Activated CD8-positive, alpha-beta memory T cell treated with anti-CD3 and anti-CD28 coated beads for 36 hours (primary cell): ENCODE measurements around the gene HOXB4. TPM values are rescaled to one million over a fixed set of nuclear protein-coding genes. Genes with fewer than 3 reads are reported as not detected.

ENCODE experiments used
- CTCF ChIA-PET: fragments of 350-600 bp; sonication (Branson Sonifier 250); formaldehyde crosslinking; loops from one replicate; lab custom pipeline; 2021; ENCODE audit warnings: antibody characterized with exemption; lab: Charles Lee
- POLR2A ChIA-PET: fragments of 350-600 bp; sonication (Branson Sonifier 250); formaldehyde crosslinking; loops from one replicate; lab custom pipeline; 2021; ENCODE audit warnings: antibody characterized with exemption; lab: Charles Lee
- total RNA-seq, 2 experiments: library from RNA; stranded (reverse); gene quantifications; one replicate each; pipeline ENCODE4 v1.2.3, GENCODE V29; 2021

HOXB4 gene
- total RNA-seq, 2 experiments from 2014 or later, result 3.3 to 3.8 TPM

DNA sequence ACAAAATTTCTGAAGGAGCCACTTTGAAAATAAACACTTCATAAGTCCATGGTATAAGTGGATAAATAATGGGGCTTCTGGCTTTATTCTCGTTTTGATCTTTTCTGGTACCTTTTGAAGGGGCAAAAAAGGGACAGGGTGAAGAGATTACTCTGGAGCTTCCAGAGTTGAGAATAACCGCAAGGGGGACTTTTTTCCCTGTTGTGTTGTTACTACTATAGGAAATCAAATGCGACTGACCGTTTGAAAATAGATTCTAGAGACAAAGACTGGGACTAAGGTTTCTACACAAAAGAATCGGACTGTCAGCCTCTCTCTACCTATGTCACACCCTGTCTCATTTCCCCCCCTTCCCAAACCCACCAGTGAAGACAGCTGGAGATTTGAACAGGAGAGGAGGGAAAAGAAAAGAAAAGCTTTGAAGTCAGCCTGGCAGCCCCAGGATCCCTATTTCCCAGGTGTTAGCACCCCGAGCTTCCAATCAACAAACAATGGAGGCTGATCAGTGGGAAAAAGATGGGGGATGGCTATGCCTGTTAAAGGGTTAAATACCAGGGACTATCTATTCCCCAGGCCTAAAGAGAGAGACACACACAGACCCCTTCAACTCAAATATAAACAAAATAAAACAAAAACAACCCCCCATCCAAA lies 8.4 kb downstream of the HOXB4 start:
- CTCF ChIA-PET, result no interaction called here
- POLR2A ChIA-PET, result no interaction called here

DNA sequence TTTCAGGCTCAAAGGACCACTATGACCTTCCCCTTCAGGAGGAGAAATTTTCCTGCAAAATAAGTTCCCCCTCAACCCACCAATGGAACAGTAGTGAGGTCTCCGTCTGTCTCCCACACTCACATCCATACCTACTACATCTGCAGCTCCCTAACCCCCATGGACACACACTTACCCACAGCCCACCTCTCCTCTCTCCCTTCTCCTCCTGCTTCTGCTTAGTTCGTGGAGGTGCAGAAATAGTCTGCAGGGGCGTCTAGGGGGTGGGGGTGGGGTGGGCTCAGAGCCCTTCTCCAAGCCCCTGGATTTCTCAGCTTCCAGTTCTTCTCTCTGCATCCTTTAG lies 8.9 kb downstream of the HOXB4 start:
- CTCF ChIA-PET, result no interaction called here

DNA sequence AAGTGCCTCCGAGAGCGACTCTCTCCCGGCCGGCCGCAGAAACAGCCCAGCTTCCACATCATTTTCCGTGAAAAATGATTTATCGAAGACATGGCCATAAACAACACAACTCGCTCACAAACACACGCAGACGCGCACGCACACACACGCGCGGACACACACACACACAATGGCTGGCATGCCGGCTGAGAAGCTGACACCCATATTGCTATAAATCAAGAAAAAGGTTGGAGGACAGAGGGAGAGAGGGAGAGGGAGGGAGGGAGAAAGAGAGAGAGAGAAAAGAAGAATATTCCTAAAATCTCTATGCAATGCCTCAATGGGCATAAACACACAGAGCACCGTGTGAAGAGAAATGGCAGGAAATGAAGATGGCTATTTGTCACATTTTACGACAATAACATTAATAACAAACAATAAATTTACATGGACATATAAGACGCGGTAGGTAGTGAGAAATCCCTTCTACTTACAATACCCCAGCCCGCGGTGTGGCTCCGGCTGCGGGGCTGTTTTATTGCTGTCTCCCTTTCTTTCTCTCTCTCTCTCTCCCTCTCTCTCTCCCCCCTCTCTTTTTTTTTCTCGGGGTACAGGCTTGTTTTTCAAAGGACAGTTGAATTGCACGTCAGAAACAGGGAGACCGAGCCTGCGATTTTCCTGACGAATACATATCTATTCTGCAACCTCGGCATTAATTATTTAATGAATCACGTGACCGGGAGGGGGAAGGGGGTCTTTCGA lies 9.5 kb downstream of the HOXB4 start:
- ChIA-PET POLR2A (no interaction called here), CTCF (no interaction called here)

More for the DNA sequence above, 8.9 kb downstream of the HOXB4 start:
- POLR2A ChIA-PET, result no interaction called here

DNA sequence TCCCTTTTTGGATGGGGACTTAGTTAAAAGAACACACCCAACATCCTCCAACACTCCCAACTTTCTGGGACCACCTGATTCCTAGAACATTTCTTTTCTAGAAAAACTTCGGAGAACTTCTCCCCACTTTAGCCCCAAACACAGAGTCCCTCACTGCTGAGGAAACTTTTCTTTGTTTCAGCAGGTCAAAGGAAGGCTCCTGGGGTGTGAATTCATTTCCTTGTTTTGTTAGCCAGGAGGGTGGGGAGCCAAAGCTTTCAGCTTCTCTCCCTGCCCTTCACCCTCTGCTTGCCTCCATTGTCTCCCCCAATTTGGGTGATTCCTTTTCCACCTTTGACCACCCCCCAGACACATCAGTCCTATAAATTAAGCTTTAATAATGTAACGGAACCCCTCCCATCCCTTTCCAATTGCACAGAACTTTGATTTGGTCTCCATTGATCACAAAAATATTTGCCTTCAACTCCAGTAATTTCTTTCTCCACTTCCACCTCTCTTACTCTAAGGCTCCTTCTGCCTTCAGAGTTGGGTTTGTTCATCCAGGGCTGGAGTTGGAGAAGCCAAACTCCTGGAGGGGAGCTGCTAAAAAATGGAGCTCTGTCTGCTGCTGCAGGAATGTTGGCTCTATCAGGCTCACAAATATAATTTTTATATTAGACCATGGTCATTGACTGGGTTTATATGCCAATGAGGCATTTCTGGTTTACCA lies 10.3 kb downstream of the HOXB4 start:
- CTCF ChIA-PET, result interaction anchor here (1.1 kb wide), 1 partner anchor 51 kb away, joined by 3 read pairs; no protein-coding TSS in a partner anchor

DNA sequence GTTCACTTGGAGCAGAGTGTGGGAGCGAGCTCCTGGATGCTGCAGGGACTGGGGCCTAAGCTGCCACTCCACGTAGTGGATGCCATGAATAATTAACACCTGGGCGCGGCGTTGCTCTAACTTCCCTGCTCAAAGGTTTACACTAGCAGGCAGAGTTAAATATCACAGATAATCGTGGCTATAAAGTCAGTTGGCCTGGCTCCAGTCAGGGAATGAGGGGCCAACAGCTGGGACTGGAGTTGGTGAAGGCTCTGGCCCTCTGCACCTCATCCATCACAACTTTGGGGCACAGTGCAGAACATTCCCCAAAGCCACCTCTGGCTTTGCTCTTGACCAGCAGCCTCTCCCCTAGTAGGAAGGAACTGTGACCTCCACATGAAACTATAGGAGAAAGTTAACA lies 10.9 kb downstream of the HOXB4 start:
- POLR2A ChIA-PET, result no interaction called here
- CTCF ChIA-PET, result interaction anchor here (0.7 to 1.1 kb wide), 2 partner anchors 43 to 52 kb away, joined by 3 read pairs; no protein-coding TSS in a partner anchor

More for the DNA sequence above, 10.3 kb downstream of the HOXB4 start:
- POLR2A ChIA-PET, result no interaction called here

DNA sequence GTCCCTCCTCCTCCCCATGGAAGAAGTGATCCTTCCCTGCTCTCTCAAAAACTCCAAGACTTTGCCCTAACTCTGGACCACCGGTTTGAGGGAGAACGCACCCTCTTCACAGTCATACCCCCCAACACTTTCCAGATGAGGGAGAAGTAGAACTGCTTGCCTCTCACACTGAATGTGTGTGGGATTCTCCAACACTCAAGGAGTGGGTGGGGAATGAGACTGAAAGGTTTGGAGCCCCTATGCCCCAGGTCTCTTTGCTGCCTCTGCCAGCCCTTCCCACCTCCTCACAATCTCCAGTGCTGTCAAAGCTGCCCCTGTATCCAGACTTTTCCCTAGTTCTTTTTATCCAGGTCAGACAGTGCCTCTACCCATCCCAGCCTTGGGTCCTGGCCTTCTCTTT lies 11.4 kb downstream of the HOXB4 start:
- CTCF ChIA-PET, result interaction anchor here (0.7 to 1.1 kb wide), 2 partner anchors 43 to 52 kb away, joined by 3 read pairs; no protein-coding TSS in a partner anchor
- POLR2A ChIA-PET, result no interaction called here

DNA sequence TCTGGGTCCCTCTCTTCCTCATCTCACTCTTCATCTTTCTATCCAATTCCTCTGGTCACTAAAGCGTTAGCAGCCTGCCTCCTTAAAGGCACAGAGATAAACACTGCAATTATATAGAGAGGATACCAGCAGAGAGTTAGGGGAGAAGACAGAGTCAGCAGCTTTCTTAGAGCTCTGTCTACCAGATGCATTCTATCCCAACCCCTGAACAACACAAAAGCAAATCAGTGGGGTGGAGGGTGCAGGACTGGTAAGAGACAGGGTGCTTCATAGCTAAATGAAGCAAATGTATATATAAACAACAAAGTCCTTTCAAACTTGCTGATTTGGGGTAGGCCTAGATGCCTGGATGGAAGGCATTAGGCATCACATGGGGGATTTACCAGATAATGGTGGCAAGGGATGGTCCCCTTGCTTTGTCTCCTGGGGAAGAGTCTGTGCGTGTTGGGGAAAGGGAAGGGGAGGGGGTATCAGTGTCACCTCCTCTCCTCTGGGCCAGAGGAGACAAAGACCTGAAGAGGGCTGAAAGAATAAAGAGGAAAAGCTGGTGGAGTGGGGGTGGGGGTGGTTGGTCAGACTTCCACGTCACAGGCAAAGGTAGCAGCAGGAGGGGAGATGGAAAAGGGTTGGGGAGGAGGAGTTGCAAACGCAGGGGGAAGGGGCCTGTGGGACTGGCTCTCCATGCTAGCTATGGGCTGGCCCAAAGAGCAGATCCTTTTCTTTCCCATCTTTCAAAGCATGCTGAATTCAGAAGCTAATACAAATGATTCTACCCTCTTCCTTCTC lies 12.0 kb downstream of the HOXB4 start:
- CTCF ChIA-PET, result no interaction called here
- POLR2A ChIA-PET, result no interaction called here

DNA sequence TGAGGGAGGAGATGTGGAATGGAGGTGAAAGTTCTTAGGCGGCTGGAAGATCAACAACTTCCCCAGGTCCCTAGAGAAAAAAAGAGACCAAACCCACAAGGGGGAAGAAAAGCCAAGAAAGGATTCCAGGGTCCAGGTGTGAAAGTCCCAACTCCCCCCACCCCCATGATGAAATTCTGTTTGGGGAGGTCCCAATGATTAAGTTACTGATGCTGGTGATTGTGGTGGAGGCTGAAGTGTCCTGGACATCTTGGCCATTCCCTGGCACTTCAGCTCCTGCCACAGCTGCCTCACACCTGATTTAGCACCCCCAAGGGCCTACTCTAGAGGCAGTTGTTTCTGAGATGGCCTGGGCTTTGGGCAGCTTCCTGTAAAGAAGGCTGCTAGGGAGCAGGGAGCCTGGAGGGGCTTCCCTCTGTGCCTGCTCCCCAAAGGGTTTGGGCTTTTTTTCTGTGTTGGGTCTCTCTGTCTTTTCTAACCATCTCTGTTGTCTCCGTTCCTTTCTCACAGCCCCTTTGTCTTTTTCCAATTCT lies 13.1 kb downstream of the HOXB4 start:
- CTCF ChIA-PET, result no interaction called here

DNA sequence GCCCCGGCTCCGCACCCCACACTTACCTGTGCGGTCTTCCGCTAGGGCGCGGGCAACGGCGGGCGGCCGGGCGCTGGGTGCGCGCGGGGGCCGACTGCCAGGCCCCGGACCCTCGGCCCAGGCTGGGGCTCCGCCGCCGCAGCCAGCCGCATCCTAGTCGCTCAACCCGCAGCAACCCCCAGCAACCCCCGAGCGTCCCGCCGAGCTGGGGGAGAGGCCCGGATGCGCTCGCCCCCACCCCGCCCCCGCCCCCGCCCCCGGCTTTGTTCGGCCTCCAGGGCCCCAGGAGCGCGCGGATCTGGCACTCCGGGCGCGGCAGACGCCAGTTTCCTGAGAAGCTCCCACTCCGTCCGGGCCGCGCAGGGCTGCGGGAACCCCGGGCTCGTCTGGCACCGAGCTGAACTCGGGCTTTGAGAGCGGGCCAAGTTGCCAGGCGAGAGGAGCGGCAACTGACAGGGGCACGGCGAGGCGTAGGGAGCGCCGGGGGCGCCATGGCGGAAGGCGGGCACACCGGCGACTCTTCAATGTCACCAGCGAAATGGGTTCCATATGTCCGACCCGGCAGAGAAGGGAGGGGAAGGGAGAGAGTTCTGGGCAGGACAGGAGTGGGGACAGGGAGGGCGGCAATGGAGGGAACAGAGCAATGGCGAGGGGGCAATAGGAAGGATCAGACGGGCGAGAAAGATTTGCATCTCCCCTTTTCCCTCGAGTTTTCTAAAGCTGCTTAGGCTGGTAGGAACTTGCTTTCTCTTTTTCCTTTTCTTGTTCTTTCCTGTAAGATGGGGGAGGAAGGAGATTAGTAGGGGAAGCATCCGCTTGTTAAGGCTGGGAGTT lies 13.7 kb downstream of the HOXB4 start:
- ChIA-PET POLR2A (no interaction called here), CTCF (no interaction called here)

More for the DNA sequence above, 13.1 kb downstream of the HOXB4 start:
- POLR2A ChIA-PET, result no interaction called here

DNA sequence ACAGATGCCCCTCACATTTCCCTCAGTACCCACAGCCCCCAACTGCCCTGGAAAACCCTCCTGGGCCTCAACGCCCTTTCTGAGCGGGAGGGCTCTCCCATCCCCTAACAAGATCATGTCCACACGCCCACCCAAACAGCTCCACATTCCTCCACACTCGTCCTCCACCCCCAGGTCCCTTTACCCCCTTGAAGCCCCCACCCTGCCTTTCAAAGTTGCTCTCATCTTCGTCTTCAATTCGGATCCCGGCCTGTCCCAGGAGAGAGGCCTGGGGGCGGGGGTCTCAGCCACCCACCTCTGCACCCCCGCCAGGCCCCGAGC lies 14.3 kb downstream of the HOXB4 start:
- ChIA-PET CTCF (no interaction called here), POLR2A (interaction anchor here (0.6 kb wide), 1 partner anchor 208 kb away, joined by 6 read pairs; no protein-coding TSS in a partner anchor)

DNA sequence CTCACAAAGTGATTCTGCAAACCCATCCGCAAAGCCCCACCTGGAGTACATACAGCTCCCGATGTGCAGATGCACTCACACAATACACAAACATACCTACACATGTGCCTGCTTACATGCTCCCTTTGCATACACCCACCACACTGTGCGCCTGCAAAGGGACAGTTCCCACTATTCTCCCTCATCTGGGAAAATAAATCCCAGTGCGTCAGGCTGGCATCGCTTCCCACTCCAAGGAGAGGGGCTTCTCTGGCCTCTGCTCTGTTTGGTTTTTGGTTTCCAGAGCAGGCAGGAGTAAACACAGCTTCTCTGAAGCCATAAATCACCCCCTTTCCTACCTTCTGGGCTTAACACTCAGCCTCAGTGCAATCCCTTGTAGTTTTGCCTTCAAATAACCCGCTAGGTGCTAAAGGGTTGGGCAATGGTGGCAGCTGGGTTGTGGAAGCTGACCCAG lies 14.7 kb downstream of the HOXB4 start:
- CTCF ChIA-PET, result no interaction called here

DNA sequence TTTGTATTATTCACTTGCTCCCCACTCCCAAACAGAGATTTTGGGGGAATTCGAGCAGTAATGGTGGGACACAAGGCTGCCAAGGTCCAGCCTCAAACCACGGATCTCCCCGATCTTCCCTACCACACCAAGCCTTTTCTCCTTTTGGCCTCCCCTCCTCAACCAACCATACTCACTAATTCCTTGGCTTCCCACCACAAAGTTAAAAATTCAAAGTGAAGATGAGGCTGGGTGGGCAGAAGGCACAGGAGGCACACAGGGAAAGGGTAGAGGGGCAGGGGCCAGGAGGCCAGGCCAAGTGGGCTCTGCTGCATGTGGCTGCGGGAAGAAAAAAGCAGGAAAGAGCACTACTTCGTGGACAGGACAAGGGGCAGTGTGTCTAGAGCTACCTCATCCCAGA lies 15.2 kb downstream of the HOXB4 start:
- POLR2A ChIA-PET, result no interaction called here
- CTCF ChIA-PET, result no interaction called here

More for the DNA sequence above, 14.7 kb downstream of the HOXB4 start:
- POLR2A ChIA-PET, result interaction anchor here (0.6 kb wide), 1 partner anchor 209 kb away, joined by 6 read pairs; no protein-coding TSS in a partner anchor

DNA sequence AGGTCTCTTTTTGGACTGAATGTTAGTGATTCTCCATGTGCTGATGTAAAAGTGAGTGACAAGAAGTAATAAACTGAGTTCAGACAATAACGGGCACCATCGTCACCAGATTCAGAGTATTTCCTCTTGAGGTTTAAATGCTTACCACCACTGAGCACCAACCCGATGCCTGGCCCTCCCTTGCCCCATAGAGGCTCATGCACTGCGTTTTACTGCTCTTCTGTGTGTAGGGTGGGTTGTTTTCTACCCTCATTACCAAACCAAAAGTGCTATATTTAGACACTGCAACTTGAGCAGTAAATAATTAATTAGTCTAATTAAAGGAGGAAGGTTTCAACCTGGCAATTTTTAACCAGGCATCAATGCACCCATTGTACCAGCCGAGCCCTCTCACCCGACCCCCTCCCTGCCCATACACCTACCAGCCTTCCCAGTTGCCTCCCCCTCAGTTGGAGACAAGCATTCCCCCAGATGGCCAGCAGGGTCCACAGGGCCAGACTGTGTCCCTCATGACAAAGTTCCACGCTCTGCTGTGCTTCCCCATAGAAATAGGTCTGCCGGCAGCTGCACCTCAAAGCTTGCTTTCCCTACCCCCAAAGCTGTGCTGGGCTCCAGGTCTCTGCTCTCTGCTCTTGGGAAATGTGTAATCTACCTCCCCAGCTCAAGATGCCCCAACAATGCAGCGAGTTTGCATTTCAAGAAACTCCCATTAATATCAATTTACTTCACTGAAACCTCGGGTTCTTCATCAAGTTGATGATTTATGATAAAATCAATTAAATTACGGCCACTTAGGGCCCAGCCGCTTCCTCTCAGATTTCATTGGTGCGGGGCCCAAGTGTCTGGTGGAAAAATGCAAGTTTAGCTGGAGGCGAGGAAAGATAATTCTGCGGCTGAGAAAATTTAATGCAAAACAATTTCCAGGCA lies 16.0 kb downstream of the HOXB4 start:
- POLR2A ChIA-PET, result no interaction called here
- CTCF ChIA-PET, result no interaction called here

DNA sequence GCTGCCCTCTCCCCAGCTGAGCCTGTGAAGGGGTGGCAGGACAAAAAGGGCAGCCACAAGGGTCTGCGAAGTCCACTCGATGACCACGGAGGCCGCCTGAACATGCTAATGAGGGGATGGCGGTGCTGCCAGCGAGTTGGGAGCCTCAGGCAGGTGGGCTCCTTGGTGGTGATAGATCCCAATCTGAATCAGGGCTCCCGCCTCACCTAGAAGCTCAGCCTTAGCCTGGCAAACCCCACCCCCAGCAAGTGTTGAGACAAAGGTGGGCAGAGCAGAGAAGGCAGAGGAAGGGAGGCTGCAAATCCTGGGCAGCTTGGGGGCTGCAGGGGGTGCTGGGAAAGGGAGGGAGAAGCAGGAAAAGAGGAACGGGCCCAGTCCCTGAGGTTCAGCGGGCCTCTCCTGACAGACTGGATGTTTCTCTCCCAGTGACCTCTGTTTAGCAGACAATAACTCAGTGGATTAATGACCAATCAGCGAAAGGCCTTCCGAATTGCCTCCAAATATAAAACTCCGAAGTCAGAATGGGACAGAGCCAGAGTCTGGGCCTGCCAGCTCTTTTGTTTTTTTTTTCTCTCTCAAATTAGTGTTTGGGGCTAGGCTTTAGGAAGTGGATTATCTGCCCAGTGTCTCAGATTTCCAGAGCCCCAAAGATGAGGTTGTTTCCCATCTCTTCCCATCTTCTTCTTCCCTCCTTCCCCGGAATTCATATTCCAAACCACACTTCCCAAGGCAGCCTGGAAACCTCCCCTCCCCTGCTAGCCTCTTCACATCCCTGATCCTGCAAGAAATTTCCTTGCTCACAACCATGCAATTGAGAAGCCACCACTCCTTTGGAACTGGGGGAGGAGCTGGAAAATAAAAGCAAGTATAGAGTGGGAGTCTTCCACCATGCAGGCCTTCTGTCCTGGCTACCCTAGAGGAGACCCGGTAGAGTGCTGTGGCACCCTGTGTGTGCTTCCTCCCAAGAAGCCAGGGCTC lies 18.0 kb downstream of the HOXB4 start:
- POLR2A ChIA-PET, result no interaction called here
- CTCF ChIA-PET, result no interaction called here

DNA sequence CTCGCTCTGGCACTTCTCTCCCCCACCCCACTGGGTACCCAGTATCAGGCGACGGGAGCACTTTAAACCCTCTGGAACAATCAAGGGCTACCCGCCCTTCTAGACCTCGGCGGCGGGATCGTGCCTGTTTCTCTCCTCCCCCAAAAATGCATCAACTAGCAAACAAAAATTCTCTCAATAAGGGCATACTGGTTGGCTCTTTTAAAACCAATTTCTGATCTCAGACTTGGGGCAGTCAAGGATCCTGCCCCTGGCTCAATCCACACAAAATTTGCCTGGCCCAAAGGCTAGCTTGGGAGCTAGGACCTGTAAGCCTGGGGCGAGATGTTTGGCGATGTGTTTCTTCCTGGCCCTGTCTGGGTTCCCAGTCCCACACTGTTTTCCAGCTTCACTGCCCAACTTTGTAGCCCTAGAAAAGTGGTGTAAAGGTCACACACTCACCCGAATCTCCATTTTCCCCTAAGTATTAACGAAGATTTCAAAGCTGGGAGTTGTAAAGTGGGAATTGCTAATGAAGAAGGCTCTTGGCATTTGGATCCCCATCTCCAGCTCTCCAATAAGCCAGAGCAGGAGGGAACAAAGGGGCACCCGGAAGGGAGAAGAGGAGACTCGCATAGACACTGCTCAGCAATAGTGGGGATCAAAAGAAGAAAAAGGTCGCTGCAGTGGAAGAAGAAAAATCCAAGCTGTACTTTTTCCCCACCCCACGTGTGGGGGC lies 18.9 kb downstream of the HOXB4 start:
- ChIA-PET CTCF (no interaction called here), POLR2A (no interaction called here)

DNA sequence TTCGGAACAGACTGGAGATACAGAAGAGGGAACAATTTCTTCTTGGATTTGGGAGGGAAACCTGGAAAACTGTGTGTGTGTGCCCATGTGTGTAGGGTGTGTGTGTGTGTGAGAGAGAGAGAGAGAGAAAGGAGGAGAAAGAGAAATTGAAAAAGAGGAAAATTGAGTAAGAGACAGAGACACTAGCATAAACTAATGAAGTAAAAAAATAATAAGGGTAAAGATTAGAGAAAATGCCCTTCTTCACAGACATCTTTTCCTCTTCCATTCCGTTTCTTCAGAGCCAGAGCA lies 19.4 kb downstream of the HOXB4 start:
- ChIA-PET CTCF (no interaction called here), POLR2A (no interaction called here)
